Measurements from ENCODE around the gene PRKAA2. TPM values are rescaled to one million over a fixed set of nuclear protein-coding genes. Genes with fewer than 3 reads are reported as not detected.

Gene PRKAA2
- total and polyA plus RNA-seq, 8 donors, result 0.93 to 15.4 (median 5.8) TPM

- H3K4me3 ChIP-seq, result no peak overlapping the region
- no peak for DNase-seq
- no peaks in the 10 kb centered on the region for H3K36me3 ChIP-seq
- no peaks in the 10 kb centered on the region for H3K9me3 ChIP-seq
- no peaks in the 10 kb centered on the region for H3K4me1 ChIP-seq
- intact Hi-C loops (cut with DNase I; ENCODE audit: low total_unique reads), result no loop called here
- H3K27ac ChIP-seq, result no peak overlapping the region
- no peaks in the 10 kb centered on the region for H3K27me3 ChIP-seq
- TF ChIP-seq CTCF (IDR thresholded peaks at IDR 0.05) (no peak), POLR2AphosphoS5 (IDR thresholded peaks at IDR 0.05) (no peak), EP300 (IDR thresholded peaks at IDR 0.05) (no peak)
Measured at GRCh38 chr1:56726706-56727105, 81.6 kb downstream of the PRKAA2 start.

- no peak overlapping the region for H3K4me3 ChIP-seq
- H3K27me3 ChIP-seq, result no peaks in the 10 kb centered on the region
- intact Hi-C loops (cut with DNase I; ENCODE audit: low total_unique reads), result no loop called here
- no peaks in the 10 kb centered on the region for H3K9me3 ChIP-seq
- no peaks in the 10 kb centered on the region for H3K36me3 ChIP-seq
- no peak overlapping the region for H3K27ac ChIP-seq
- no peak for DNase-seq
- no peaks in the 10 kb centered on the region for H3K4me1 ChIP-seq
- WGBS, 5 donors, result 71 to 92% (median 86%) methylated on average over 2 of the region's 2 CpGs
- TF ChIP-seq EP300 (IDR thresholded peaks at IDR 0.05) (no peak), POLR2AphosphoS5 (IDR thresholded peaks at IDR 0.05) (no peak), CTCF (IDR thresholded peaks at IDR 0.05) (no peak), POLR2A (IDR thresholded peaks at IDR 0.05) (no peak)
Measured at GRCh38 chr1:56728964-56729363, 83.8 kb downstream of the PRKAA2 start.

- no peak for DNase-seq
- WGBS, 5 donors, result 72 to 83% (median 81%) methylated on average over 3 of the region's 3 CpGs
- intact Hi-C loops (cut with DNase I; ENCODE audit: low total_unique reads), result no loop called here
Measured at GRCh38 chr1:56745231-56745630, 100.1 kb downstream of the PRKAA2 start.

GRCh38 chr1:56754708-56755479 is 109.8 kb downstream of the PRKAA2 start:
- Histone ChIP-seq H3K4me1 (no peaks in the 10 kb centered on the region), H3K36me3 (no peaks in the 10 kb centered on the region), H3K27me3 (no peaks in the 10 kb centered on the region), H3K9me3 (no peaks in the 10 kb centered on the region), H3K27ac (no peak overlapping the region), H3K4me3 (no peak overlapping the region)
- WGBS, 5 donors, result 42 to 52% (median 51%) methylated on average over 1 of the region's 1 CpG
- no peak for TF ChIP-seq POLR2A (IDR thresholded peaks at IDR 0.05)
- TF ChIP-seq POLR2AphosphoS5 (IDR thresholded peaks at IDR 0.05), result no peak
- no peak for TF ChIP-seq EP300 (IDR thresholded peaks at IDR 0.05)
- no peak for TF ChIP-seq CTCF (IDR thresholded peaks at IDR 0.05)
- DNase-seq, result peak in 1 of 2 donors; percentile 2
- intact Hi-C loops (cut with DNase I; ENCODE audit: low total_unique reads), result no loop called here

More at GRCh38 chr1:56745231-56745630, 100.1 kb downstream of the PRKAA2 start:
- no peaks in the 10 kb centered on the region for H3K4me1 ChIP-seq
- H3K4me3 ChIP-seq, result no peak overlapping the region
- H3K9me3 ChIP-seq, result no peaks in the 10 kb centered on the region
- no peaks in the 10 kb centered on the region for H3K27me3 ChIP-seq
- H3K27ac ChIP-seq, result no peak overlapping the region
- no peak for TF ChIP-seq POLR2AphosphoS5 (IDR thresholded peaks at IDR 0.05)
- TF ChIP-seq EP300 (IDR thresholded peaks at IDR 0.05), result no peak
- TF ChIP-seq POLR2A (IDR thresholded peaks at IDR 0.05), result no peak
- no peak for TF ChIP-seq CTCF (IDR thresholded peaks at IDR 0.05)
- no peaks in the 10 kb centered on the region for H3K36me3 ChIP-seq
